GM19452 (cell line): ENCODE measurements around the gene PRPSAP1.
"Not testable (repeated sequence)": the region's sequence is repeated elsewhere in the genome, so short reads cannot be mapped to it uniquely, and the experiment has no call there.

ENCODE experiments used
- ATAC-seq: cut with Tn5 transposase; IDR thresholded peaks from one replicate; pipeline ENCODE4 v1.9.1; 2021; ENCODE audit not compliant: unreplicated experiment

PRPSAP1 gene

DNA sequence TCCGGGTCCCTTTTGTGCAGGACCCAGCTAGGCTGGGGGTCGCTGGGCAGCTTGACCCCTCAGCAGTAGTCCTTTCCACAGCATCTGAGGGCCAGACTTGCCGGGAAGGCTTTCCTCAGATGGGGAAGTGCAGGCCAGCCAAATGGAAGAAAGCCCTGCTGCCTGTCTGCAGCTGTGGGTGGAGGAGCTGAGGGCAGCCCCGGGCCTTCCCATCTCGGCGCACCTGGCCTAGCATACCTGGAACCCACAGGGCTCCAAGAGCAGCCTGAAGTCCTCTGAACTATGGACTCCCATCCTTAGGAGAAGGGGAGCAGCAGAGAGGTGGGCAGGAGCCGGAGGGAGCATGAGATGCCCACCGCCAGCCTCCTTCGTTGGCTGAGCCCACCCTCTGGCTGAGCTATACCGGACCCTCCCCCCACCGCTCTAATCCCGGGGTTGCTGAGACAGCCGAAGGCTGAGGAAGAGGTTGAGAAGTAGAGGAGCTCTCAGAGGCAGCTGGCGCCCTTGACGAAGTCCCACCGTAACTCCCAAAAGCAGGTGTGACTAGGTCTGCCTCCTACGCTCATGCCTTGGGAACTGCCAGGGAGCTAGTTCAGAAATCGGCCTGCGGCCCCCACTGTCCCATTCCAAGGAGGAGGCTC lies 75.3 kb downstream of the PRPSAP1 start:
- ATAC-seq: no peak

DNA sequence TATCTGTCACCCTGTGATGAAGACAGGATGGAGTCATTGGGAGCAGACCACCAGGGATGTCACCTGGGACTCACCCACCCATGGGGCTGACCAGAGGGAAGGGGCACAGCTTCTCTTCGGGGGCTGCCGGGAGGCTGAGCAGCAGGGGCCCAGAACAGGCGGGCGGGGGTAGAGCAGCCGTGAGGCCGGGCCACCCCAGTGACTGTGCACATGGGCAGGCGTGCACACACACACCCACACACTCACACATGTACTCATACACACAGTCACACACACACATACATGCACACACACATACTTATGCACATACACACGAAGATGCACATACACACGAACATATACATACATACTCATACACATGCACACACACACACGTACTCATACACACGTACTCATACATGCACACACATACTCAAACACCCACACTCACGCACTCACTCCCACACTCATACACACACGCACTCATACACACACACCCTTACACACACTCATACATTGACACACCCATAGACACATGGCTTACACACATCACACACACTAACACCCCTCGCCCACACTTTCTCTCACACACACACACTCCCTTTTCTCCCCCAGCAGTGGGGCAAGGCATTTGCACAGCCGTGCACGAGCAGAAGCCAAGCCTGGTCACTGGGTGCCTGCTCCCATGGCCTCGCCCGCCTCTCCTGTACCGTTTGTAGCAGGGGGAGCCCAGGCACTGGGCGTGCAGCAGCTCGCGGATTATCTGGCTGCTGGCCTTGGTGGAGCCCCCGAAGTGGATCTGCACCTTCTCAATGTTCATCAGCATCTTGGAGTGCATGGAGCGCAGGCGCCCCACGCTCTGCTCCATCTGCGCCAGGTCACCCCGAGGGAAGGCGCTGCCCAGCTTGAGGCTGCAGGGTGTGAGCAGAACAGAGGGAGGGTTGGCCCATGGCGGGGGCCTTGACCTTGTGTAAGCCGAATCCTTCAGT lies 76.1 kb downstream of the PRPSAP1 start:
- ATAC-seq: no peak

DNA sequence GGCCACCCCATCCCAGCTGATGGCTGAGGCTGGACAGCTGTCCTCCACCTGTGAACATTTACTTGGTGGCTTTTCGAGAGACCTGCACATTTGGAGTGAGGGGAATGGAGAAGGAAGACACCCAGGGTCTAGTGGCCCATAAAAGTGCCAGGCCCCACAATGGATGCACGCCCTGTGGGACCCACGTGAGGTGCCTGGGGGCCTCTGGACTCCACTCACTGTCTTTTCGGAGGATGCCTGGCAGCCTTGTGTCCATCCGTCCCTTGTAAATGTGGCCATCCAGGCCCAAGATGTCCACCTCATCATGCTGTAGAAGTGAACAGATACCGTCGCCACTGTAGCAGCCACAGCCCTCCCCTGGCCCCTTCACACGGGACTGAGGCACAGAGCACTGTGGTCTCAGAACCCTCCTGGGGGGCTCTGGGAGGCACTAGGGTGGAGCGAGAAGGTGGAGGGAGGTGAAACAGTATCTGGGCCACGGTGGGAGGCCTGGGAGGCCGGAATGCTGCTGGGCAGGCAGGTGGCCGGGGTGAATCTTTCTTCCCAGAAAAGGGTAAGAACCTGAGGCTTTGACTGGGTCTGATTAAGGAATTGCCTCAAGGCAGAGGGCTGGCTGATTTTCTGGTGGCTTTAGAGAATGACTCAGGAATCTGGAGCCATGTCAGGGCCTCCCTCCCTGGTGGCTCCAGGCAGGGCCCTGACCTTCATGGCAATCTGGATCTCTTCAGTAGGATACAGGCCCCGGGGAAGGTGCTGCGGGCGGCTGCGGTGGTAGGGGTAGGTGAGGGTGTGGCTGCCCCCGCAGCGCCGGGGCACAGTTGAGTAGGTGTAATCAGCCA lies 77.0 kb downstream of the PRPSAP1 start:
- ATAC-seq: no peak

DNA sequence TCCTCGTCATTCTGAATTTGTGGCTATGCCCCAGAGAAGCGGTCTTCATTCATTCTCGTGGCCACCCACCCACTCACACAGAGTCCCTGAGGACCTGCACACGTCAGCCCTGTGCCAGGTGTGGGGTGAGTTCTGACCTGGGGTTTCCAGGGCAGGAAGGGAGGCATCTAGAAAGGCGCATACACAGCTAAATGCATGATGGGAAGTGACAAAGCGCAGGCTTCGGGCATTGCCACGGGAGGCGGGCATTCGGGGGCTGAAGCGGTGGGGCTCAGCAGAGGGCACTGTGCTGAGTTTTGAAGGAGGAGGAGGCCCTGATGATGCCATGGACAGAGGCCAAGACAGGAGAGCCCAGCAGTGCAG lies 77.7 kb downstream of the PRPSAP1 start:
- no peak for ATAC-seq

DNA sequence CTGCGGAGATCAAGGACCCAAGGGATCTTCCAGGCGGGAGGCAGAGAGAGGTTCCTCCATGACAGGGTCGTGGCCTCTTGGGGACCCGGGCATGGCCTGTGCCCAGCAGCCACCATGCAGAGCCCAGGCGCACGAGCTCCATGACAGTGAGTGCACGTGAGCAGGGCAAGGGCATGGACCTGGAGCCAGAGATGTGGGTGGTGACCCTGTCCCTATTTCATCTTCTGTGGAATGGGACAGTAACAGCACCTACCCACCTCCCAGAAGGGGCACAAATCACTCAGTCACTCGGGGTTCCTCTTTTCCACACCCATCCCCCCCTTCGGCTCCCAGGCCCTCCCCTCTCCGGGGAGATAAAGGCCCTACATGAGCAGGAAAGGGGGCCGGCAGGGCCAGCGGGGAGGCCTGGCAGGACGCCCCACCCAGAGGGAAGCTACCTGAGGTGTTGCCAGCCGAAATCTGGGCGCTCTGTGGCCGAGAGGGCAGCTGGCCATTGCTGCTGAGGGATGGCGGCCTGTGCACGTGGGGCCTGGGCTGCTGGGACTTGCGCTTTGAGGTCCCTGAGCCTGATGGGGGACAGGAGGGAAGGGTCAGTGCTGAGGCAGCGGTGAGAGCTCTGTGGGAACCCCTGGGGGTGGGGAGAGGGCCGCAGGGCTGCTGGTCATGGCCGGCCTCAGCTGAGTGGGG lies 78.2 kb downstream of the PRPSAP1 start:
- no peak for ATAC-seq

DNA sequence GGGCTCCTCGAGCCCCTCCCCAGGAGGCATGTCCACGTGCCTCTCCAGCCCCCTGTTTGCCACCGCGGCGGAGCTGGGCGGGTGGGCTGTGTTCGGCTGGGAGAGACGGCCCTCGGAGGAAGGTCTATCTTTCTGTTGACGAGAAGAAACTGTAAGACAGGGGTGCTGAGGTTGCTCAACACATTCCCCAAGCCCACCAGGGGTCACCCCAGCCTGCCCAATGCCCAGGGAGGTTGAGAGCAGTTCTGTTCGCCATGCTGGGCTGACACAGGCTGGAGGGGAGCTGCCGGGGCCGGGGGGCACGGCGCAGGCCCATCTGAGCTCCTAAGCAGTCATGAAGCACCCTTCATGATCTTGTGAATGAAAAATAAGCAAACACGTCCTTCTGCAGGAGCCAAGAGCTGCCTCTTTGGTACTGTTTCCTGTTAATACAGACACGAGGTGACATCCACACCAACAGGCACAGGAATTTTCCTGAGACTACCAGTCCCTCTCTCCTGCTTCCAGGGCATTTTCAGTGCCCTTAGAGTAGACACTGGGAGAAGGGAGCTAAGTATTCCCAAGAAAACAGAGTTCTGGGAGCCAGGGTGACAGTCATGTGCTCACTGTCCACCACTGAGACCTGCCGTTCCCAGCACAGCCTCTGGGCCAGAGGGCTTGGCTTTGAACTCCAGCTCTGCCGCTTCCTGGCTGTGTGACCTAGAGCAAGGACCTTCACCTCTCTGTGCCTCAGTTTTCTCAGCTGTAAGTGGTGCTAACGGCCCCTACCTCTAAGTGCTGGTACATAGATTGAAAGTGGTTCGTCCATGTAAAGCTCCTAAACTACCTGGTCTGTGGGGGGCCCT lies 79.4 kb downstream of the PRPSAP1 start:
- no peak for ATAC-seq

DNA sequence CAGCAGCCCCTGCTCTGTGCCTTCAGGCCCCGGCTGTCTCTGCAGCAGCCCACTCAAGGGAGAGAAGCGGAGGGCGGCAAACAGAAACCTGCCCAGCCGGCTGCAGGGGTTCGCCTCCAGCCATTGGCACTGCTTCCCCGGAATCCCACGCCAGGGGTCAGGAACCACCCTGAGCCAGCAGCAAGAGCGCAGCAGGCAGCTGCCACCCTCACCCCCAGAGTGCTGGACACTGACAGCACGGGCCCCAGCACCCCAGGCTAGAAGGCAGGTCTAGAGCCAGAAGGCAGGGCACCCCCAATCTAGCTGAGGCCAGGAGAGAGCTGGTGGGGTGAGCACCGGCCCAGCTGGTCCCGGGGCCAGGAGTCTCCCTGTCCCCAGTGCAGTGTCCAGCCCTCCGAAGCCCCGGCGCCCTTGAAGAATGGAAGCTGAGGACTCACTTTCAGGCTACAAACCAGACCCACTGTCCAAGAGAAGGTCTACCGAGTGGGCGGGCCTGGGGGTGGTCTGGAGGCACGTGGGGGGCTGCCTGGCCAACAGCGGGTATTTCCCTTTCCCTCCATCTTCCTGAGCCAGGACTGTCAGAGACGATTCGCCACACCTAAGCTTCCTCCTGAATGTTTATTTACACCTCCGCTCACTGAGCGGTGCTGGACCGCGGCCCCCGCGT lies 80.1 kb downstream of the PRPSAP1 start:
- ATAC-seq: no peak

DNA sequence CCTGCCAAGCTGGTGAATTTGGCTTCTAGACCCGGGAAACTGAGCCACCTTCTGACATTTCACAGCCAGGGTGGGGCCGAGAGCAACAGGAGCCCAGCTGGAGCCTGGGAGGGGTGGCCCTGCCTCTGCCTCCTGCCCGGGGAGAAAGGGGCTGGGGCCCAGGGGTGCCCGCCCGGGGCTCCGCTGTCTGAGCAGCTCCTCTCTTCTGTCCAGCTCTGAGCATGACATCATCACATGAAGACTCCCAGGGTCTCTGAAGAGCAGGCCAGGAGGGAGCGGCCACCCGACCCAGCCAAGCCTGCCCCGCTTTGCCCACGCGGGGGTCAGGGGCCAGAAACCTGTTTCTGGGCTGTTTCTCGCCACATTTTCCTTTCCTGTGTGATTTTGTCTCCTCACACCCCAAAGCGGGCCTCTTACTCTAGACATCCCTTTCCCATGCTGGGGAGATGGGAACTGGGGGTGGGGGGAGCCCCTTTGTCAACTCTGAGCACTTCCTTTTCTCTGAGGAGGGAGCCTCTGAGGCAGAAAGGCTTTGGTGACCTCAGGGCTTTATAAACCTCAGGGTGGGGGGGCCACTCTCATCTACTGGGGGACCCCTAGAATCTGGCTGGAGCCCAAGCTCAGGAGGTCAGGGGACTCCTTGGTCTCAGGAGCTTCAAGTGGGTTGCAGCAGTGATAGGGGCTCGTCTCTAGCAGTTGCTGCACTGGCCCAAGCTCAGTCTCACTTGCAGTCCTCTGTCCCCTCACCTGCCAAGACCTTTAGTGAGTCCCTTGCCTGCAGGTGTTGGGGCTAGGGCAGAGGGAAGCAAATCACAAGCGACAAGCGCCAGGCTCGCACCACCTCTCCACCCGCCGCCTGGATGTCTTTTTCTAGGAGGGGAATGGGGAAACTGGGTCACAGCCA lies 80.9 kb downstream of the PRPSAP1 start:
- peak; percentile 20 for ATAC-seq

DNA sequence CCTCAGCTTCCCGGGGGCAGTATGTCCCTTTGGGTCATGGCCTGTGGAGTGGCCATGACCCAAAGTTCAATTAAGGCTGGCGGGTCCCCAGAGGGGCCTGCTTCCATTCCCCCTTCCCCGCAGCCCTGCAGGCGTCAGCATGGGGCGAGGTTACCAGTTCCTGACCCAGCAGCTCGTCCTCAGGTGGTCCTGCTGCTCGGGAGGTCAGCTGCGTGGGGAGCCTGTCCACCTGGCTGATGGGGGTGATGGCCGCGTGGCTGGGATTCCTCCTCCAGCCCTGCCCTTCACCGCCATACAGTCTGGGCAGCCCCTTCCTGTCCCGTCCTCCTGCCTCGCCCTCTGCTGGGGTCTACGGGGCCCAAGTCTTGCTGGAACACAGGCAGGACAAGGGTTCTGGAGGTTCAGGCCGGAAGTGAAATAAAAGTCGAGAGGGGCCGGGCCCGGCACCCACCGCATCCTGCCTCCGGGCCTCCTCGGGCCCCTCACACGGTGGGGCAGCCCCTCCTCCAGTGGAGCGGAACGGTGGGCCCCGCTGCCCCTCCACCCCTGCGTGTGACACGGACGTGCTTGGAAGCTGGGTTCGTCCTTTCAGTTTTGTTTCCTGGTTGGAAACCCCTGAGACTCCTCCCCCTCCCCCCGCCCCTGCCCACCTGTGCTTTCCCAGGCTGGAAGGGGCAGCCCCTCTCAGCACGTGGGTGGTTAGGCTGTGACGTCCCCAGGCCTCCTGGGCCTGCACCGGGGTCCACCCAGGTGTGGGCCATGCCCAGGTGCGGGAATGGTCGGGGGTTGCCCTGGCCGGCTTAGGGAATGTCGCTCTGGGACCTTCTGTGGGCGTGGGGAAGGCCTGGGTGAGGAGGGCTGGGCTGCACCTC lies 81.8 kb downstream of the PRPSAP1 start:
- peak; percentile 48 for ATAC-seq

DNA sequence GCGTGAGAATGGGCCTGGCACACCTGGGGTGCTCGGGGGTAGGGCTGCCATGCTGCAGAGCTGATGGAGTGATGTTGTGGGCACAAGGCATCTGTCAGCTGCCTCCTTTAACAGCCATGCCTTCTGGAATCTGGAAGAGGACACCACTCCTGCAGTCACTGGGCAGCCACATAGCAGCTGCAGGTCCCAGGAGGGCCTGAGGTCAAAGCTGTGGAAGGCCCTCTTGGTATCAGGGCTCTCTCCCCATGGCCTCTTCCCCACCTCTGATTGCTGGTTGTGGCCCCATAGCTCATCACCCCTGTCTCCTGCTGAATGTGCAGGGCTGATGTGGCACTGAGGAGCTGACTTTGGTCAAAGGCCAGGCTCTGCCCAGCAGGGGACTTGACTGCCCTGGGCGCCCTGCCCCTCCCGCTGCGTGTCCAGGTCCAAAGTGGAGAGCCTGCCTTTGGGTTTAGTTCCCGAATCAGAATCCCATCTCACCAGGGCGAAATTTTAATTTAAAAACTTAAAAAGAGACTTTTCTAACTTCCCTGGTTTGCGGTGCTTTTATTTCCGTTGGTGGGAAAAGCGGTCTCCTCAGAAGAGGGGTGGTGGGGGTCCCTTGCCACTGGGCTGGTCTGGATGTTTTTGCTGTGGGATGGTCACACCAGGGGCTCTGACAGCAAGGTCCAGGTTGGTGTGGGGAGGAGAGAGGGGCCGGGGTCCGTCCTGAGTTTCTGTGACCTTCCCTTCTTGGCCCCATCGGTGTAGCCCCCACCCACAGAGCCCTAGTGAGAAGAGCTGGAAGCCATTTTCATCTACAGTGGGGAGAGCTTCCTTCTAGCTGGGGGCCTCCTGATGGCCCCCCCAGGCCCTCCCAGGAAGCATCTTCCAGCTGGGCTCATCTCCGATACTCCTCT lies 82.7 kb downstream of the PRPSAP1 start:
- ATAC-seq: peak; percentile 0

DNA sequence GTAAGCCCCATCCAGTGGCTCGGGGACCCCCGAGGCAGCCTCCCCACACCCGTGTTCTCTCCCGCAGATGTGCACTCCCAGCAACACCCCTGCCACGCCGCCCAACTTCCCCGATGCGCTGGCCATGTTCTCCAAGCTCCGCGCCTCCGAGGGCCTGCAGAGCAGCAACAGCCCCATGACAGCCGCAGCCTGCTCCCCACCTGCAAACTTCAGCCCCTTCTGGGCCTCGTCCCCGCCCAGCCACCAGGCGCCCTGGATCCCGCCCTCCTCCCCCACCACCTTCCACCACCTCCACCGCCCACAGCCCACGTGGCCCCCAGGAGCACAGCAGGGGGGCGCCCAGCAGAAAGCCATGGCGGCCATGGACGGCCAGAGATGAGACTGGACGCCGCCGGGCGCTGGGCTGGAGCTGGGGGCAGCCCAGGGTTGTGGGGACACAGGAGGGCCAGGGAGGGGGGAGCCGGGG lies 83.6 kb downstream of the PRPSAP1 start:
- ATAC-seq: no peak

DNA sequence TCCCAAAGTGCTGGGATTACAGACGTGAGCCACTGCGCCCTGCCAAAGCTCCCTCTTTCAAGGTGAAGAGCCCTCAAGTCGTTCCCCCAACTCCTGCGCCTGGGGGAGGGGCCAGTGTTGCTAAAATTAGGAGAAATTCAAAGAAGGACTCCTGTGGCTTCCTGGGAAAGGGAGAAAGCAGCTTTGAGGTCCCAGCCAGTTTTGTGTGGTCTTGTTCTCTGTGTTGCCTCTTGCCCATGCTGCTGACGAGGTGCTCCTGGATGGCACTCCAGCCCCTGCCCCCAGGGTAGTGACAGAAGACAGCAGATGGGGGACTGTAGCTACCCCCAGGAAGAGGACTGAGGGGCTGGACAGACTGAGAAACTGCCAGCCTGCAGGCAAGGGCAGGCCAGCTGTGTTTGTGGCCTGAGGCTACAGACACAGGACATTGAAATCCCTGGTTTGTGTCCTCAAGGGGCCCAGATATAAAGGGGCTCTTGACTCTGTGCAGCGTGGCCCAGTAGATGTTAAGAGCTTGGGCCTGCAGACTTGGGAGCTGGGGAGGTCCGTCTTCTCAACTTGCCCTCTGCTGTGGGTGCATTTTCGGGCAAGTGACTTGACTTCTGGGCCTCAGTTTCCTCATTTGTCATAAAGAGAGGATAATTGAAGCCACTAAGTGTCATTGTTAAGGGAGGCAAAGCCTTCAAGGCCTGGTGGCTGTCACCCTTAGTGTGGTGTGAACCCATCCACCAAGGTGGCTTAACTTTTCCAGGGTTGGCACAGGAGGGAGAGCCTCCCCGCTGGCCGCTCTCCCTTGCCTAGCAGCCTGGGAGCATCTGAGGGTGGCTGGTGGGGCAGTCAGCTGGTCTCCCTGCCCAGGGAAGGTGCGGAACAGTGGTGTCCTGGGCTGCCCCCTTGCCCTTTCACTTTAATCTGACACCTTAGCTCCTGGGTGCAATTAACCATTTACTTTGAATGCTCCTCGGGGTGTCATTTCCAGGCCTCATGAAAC lies 84.4 kb downstream of the PRPSAP1 start:
- no peak for ATAC-seq

DNA sequence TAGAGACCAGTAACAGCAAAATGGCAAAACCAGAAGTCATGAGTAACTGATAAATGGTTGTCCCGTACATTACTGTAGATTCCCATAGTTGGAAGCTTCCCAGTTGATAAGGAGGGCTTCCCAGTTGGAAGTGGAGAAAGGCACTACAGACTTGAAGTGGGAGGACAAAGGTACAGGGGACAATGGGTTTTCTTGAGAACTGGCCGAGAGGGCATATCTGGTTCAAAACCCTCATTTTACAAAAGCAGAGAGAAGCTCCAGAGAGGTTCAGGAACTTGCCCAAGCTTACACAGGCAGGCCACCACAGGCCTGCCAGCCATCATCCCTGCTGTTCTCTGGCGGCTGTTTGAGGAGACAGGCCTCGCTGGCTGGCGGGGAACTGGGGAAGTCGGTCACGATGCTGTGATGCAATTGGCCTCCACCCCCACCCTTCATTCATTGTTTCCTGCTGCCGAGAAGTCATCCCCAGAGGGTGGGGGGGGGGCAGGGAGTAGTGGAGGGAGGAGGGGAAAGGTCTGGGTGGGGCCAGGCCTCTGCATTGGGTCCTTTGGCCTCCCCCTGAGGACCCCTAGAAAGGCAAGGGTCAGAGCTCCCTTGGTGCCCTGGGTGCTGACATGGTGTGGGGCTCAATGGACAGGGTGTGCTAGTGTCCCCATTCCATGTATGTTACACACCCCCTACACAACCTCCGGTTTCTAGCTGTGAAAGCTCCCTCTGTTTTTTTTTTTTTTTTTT lies 85.5 kb downstream of the PRPSAP1 start:
- no peak for ATAC-seq

DNA sequence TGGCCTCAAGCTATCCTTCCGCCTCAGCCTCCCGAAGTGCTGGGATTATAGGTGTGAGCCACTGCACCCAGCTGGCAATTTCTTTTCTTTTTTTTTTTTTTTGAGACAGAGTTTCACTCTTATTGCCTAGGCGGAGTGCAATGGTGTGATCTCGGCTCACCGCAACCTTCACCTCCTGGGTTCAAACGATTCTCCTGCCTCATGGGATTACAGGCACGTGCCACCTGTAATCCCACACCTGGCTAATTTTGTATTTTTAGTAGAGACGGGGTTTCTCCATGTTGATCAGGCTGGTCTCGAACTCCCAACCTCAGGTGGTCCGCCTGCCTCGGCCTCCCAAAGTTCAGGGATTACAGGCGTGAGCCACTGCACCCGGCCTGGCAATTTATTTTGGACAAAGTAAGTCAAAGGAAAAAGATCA lies 86.1 kb downstream of the PRPSAP1 start:
- not testable (repeated sequence) for ATAC-seq
